DOHH2 (cell line): ENCODE data around the gene HECW1.

Experiments used
- H3F3A ChIP-seq: fragments of 200-600 bp; sonication (generic), shearing (Covaris generic); 2 replicates; pipeline ENCODE4 v1.6.0; 2016; ENCODE audit warnings: antibody characterized with exemption, mild to moderate bottlenecking; ENCODE audit not compliant: control insufficient read depth, insufficient read depth
- H3K27ac ChIP-seq: fragments of 200-600 bp; sonication (generic); 2 replicates; pipeline ENCODE4 v1.5.1; 2014; ENCODE audit warnings: low read depth, mild to moderate bottlenecking, low read length, moderate library complexity
- H3K27me3 ChIP-seq: fragments of 200-600 bp; sonication (generic); 2 replicates; pipeline ENCODE4 v1.6.1; 2014; ENCODE audit warnings: mild to moderate bottlenecking, low read length, mixed read lengths; ENCODE audit not compliant: control insufficient read depth
- H3K36me3 ChIP-seq: fragments of 200-600 bp; sonication (generic); 2 replicates; pipeline ENCODE4 v1.6.1; 2014; ENCODE audit warnings: mild to moderate bottlenecking, low read length, moderate library complexity, mixed read lengths; ENCODE audit not compliant: control insufficient read depth
- H3K4me1 ChIP-seq: fragments of 200-600 bp; sonication (generic); 2 replicates; pipeline ENCODE4 v1.6.1; 2014; ENCODE audit warnings: mild to moderate bottlenecking, low read length, mixed read lengths; ENCODE audit not compliant: control insufficient read depth
- H3K4me2 ChIP-seq: fragments of 200-600 bp; sonication (generic); 2 replicates; pipeline ENCODE4 v1.6.0; 2014; ENCODE audit warnings: mild to moderate bottlenecking, low read length, moderate library complexity
- H3K4me3 ChIP-seq: fragments of 200-600 bp; sonication (generic); 2 replicates; pipeline ENCODE4 v1.5.1; 2014; ENCODE audit warnings: mild to moderate bottlenecking, low read length, mixed read lengths
- H3K79me2 ChIP-seq: fragments of 200-600 bp; sonication (generic); 2 replicates; pipeline ENCODE4 v1.6.1; 2014; ENCODE audit warnings: mild to moderate bottlenecking, low read length, mixed read lengths; ENCODE audit not compliant: control insufficient read depth
- H3K9me2 ChIP-seq: fragments of 200-600 bp; sonication (generic); replicated peaks from 2 replicates; pipeline ENCODE4 v1.6.1; 2014; ENCODE audit warnings: mild to moderate bottlenecking, low read length, mixed read lengths; ENCODE audit not compliant: control insufficient read depth
- H3K9me3 ChIP-seq: fragments of 200-600 bp; sonication (generic); 2 replicates; pipeline ENCODE4 v1.6.1; 2014; ENCODE audit warnings: antibody characterized with exemption, low read length, mixed read lengths; ENCODE audit not compliant: control insufficient read depth, insufficient read depth
- H4K20me1 ChIP-seq: fragments of 200-600 bp; sonication (generic); 2 replicates; pipeline ENCODE4 v1.6.0; 2014; ENCODE audit warnings: low read depth, mild to moderate bottlenecking, antibody characterized with exemption, low read length, moderate library complexity; ENCODE audit not compliant: control insufficient read depth, insufficient read depth
- EZH2phosphoT487 ChIP-seq: fragments of 200-600 bp; sonication (generic); IDR thresholded peaks from 2 replicates; pipeline ENCODE4 v1.6.1; 2017; ENCODE audit warnings: borderline replicate concordance, mild to moderate bottlenecking, antibody characterized with exemption, low read length, moderate library complexity, mixed read lengths
- TF ChIP-seq, protein P1 (sequence below): fragments of 200-600 bp; sonication (generic); IDR thresholded peaks from one replicate; pipeline ENCODE4 v1.5.1; 2014; ENCODE audit warnings: antibody characterized with exemption, mild to moderate bottlenecking, low read depth, low read length; ENCODE audit not compliant: poor library complexity, severe bottlenecking

Gene HECW1

DNA sequence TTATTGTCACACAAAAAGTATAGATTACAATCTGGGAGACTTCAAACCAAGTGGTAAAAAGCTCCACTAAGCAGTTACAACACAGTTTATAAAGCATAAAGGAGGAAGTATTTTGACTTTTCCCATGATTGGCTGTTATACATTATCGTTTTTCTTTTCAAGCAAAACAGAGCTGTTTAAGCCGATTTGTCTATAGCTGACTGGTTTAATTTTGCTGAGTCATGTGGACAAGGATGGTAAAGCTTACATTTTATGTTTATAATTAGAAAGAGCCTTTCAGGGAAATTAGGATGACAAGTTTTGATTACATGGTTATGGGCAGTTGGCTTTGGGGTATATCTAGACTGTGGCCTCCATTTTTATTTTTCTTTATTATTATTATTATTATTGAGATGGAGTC, 318.0 kb downstream of the HECW1 start:
- Histone ChIP-seq H3F3A (no peaks in the 10 kb centered on the region), H3K9me3 (no peaks in the 10 kb centered on the region), H3K27me3 (no peaks in the 10 kb centered on the region), H3K4me1 (no peaks in the 10 kb centered on the region), H3K27ac (no peak overlapping the region), H3K4me2 (no peak overlapping the region), H3K36me3 (no peaks in the 10 kb centered on the region), H3K4me3 (no peak overlapping the region), H4K20me1 (no peaks in the 10 kb centered on the region), H3K9me2 (no peaks in the 10 kb centered on the region), H3K79me2 (no peaks in the 10 kb centered on the region)
- no peak for TF ChIP-seq EZH2phosphoT487
- TF ChIP-seq, protein P1, sequence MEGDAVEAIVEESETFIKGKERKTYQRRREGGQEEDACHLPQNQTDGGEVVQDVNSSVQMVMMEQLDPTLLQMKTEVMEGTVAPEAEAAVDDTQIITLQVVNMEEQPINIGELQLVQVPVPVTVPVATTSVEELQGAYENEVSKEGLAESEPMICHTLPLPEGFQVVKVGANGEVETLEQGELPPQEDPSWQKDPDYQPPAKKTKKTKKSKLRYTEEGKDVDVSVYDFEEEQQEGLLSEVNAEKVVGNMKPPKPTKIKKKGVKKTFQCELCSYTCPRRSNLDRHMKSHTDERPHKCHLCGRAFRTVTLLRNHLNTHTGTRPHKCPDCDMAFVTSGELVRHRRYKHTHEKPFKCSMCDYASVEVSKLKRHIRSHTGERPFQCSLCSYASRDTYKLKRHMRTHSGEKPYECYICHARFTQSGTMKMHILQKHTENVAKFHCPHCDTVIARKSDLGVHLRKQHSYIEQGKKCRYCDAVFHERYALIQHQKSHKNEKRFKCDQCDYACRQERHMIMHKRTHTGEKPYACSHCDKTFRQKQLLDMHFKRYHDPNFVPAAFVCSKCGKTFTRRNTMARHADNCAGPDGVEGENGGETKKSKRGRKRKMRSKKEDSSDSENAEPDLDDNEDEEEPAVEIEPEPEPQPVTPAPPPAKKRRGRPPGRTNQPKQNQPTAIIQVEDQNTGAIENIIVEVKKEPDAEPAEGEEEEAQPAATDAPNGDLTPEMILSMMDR: no peak

DNA sequence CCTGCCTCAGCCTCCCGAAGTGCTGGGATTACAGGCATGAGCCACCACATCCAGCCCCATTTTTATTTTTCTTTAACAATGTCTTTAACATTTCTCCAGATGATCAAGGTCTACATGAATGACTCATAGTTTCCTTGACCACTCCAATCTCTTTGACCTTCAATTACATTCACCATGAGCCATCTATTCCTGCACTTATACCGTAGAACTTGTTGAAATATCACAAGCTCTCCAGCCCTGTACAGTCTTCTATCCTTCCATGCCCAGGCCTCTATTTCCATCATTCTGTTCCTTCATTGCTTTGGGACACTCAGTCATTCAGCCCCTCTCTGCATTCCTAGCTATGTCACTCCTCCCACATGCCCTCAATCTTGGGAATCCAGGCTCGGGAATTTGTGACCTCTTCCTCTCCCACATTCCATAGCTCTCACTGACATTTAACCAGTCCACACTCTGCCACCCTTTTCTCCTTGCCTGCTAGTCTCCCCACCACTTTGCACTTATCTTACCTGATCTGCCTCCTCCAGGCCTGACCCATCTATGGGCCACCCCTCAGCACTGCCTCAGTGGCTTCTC, 318.7 kb downstream of the HECW1 start:
- no peak overlapping the region for H3K27ac ChIP-seq
- no peak overlapping the region for H3K4me3 ChIP-seq
- no peaks in the 10 kb centered on the region for H3K4me1 ChIP-seq
- H3K27me3 ChIP-seq: no peaks in the 10 kb centered on the region
- no peaks in the 10 kb centered on the region for H3F3A ChIP-seq
- no peaks in the 10 kb centered on the region for H3K79me2 ChIP-seq
- no peak for TF ChIP-seq EZH2phosphoT487
- TF ChIP-seq, protein P1: no peak
- H3K9me3 ChIP-seq: no peaks in the 10 kb centered on the region
- no peak overlapping the region for H3K4me2 ChIP-seq
- no peaks in the 10 kb centered on the region for H3K36me3 ChIP-seq
- no peaks in the 10 kb centered on the region for H3K9me2 ChIP-seq
- no peaks in the 10 kb centered on the region for H4K20me1 ChIP-seq

DNA sequence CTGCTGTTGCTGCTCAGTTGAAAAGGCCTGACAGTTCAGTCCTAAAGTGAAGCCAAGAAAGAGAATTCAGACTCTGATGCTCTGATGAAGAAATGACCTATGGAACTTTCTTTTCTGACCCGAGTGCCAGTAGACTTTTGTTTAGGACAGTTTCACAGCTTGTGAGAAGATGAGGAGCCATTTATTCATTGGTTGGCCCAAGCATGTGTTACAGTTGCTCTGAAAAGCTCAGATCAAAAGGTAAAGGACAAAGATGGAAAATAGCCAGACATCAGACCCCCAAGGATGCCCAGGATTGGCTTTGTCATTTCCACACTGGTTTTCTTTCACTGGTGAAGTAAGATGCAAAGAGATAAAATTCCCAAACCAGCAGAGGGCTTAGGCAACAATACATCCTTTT, 321.2 kb downstream of the HECW1 start:
- no peaks in the 10 kb centered on the region for H3F3A ChIP-seq
- TF ChIP-seq, protein P1: no peak
- TF ChIP-seq EZH2phosphoT487: no peak
- H3K9me3 ChIP-seq: no peaks in the 10 kb centered on the region

DNA sequence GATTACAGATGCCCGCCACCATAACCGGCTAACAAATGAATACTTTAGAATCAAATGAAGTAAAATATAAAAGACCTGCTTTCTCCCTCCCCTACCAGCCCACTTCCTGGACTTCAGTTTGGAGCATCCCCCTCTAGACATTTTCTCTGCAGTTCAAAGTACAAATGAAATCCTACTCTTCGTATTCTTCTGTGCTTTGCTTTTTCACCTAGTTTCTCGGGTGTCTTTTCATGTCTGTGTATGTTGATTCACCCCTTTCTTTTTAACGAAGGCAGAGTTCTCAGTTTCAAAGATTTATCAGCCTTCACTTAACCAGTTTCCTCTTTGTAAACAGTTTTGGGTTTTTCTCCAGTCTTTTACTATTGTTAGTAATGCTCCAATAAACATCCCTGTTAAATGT, 324.6 kb downstream of the HECW1 start:
- no peak for TF ChIP-seq EZH2phosphoT487
- TF ChIP-seq, protein P1: no peak
- no peaks in the 10 kb centered on the region for H3K27me3 ChIP-seq
- no peaks in the 10 kb centered on the region for H3K9me3 ChIP-seq
- H3K4me3 ChIP-seq: no peak overlapping the region
- no peaks in the 10 kb centered on the region for H3F3A ChIP-seq
- no peak overlapping the region for H3K4me2 ChIP-seq
- H3K79me2 ChIP-seq: no peaks in the 10 kb centered on the region
- no peaks in the 10 kb centered on the region for H3K4me1 ChIP-seq
- H3K27ac ChIP-seq: no peak overlapping the region
- no peaks in the 10 kb centered on the region for H4K20me1 ChIP-seq
- H3K9me2 ChIP-seq: no peaks in the 10 kb centered on the region
- H3K36me3 ChIP-seq: no peaks in the 10 kb centered on the region

More for the DNA sequence above, 321.2 kb downstream of the HECW1 start:
- no peaks in the 10 kb centered on the region for H3K9me2 ChIP-seq
- H3K4me3 ChIP-seq: no peak overlapping the region
- no peaks in the 10 kb centered on the region for H3K36me3 ChIP-seq
- no peaks in the 10 kb centered on the region for H3K27me3 ChIP-seq
- no peak overlapping the region for H3K4me2 ChIP-seq
- no peaks in the 10 kb centered on the region for H3K79me2 ChIP-seq
- H3K27ac ChIP-seq: no peak overlapping the region
- H3K4me1 ChIP-seq: no peaks in the 10 kb centered on the region
- H4K20me1 ChIP-seq: no peaks in the 10 kb centered on the region
